ENCODE results near the gene TMEM81. TPM values are rescaled to one million over a fixed set of nuclear protein-coding genes. Genes with fewer than 3 reads are reported as not detected.

Gene TMEM81
- total RNA-seq, 1 experiment from 2014 or later, result 2.3 TPM

DNA sequence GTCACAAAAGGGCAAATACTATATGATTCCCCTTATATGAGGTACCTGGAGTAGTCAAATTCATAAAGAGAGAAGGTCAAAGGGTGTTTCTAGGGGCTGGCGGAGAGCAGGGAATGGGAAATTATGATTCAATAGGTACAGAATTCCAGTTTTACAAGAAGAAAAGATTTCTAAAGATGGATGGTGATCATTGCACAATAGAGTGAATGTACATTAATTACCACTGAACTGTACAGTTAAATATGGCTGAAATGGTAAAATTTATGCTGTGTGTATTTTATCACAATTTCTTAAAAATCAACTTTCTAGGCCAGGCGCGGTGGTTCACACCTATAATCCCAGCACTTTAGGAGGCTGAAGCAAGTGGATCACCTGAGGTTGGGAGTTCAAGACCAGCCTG is 18.1 kb upstream of the TMEM81 start:
- no peak for DNase-seq (ENCODE audit: low read depth in 1 of 2, low spot score in 2 of 2)
- Histone ChIP-seq H3K9me3 (replicated peaks) (no peaks in the 10 kb centered on the region), H3K27me3 (replicated peaks) (no peaks in the 10 kb centered on the region), H3K36me3 (peaks cover 92% of the 10 kb centered on the region), H3K27ac (no peak overlapping the region), H3K4me3 (no peak overlapping the region), H3K4me1 (replicated peaks) (no peaks in the 10 kb centered on the region)

DNA sequence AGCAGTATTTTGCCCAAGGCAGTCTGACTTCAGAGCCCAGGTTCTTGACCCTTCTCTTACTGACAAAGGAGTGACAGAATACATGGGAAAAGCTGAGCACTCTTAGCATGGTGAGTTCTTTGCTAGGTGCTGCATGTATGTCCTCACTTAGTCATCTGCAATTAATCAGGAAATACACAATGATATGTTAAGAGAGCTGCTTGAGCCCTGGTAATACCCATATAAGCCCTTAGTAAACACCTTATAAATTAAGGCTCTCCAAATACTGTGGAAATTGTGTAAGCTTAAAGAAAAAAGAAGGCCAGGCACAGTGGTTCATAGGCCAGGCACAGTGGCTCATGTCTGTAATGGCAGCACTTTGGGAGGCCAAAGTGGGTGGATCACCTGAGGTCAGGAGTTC is 14.0 kb upstream of the TMEM81 start:
- Histone ChIP-seq H3K27ac (no peak overlapping the region), H3K9me3 (replicated peaks) (no peaks in the 10 kb centered on the region), H3K4me3 (no peak overlapping the region), H3K4me1 (replicated peaks) (no peaks in the 10 kb centered on the region), H3K36me3 (peaks cover 88% of the 10 kb centered on the region), H3K27me3 (replicated peaks) (no peaks in the 10 kb centered on the region)
- DNase-seq (ENCODE audit: low read depth in 1 of 2, low spot score in 2 of 2), result no peak

DNA sequence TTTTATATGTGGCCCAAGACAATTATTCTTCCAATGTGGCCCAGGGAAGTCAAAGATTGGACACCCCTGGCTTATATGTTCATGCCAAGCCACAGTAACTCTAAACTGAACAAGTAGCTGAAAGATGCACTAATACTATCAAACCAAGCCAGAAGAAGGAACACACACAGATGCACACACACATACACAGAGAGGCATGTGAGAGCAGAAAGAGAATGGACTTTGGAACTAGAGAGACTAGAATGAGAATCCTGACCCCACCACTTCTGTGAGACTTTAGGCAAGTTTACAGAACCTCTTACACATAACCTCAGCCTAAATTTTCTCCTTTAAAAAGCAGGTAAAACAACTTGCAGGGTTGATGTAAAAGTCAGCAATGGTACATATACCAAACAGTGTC is 11.2 kb upstream of the TMEM81 start:
- no peaks in the 10 kb centered on the region for H3K27me3 ChIP-seq (replicated peaks)
- no peaks in the 10 kb centered on the region for H3K4me1 ChIP-seq (replicated peaks)
- no peak for DNase-seq (ENCODE audit: low read depth in 1 of 2, low spot score in 2 of 2)
- H3K36me3 ChIP-seq, result peaks cover 91% of the 10 kb centered on the region
- no peak overlapping the region for H3K4me3 ChIP-seq
- H3K9me3 ChIP-seq (replicated peaks), result no peaks in the 10 kb centered on the region
- no peak overlapping the region for H3K27ac ChIP-seq

DNA sequence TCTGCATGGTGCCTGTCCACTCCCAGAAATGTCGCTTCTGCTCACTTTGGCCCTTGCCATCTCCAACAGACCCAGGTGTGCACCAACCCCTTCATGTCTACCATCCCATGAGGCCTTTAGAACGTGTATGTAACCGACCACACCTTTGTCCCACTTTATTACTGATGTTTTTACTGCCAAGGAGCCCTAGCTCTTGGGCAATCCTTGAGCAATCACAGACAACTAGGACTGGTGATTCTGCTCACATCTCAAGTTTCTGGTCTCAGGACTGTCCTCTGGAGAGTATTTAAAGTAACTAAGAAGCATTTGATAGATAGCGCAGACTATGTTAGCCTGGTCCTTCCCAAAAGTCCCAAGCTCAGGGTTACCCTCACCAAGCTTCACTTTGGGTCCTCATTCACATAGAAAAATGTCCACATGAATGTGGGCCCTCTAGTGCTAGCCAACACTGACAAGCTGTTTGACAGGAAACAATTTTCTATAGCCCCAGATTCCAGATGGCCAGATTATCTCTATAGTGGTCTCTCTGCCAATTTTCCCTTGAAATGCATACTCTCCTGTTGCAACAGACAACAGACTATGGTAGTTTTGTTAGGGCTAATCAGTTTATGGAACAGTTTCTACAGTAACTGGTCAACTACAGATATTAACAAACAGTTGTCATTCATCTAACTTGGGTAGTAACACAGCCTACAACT is 6.9 kb upstream of the TMEM81 start:
- H3K27ac ChIP-seq, result no peak overlapping the region
- DNase-seq (ENCODE audit: low read depth in 1 of 2, low spot score in 2 of 2), result no peak

DNA sequence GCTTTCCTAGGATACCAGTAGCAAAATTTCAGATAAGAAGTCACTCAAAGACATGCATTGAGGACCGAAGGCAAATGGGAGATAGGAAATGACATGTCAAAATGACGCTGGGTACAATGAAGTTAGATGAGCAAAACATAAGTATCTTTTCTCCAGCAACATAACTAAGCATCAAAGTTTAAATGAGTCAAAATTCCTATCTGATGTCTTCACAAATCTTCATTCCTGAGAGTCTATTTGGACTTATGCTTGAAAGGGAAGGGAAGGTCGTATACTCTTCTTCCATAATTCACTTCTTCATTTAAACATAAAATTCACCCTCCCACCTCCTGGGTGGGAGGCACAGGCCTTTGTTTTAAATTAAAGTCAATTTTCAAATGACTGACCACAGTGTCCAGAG is 4.1 kb upstream of the TMEM81 start:
- DNase-seq (ENCODE audit: low read depth in 1 of 2, low spot score in 2 of 2), result no peak
- no peaks in the 10 kb centered on the region for H3K27me3 ChIP-seq (replicated peaks)

More for the DNA sequence above, 6.9 kb upstream of the TMEM81 start:
- Histone ChIP-seq H3K4me3 (no peak overlapping the region), H3K27me3 (replicated peaks) (no peaks in the 10 kb centered on the region), H3K36me3 (peaks cover 82% of the 10 kb centered on the region), H3K4me1 (replicated peaks) (no peaks in the 10 kb centered on the region), H3K9me3 (replicated peaks) (no peaks in the 10 kb centered on the region)

DNA sequence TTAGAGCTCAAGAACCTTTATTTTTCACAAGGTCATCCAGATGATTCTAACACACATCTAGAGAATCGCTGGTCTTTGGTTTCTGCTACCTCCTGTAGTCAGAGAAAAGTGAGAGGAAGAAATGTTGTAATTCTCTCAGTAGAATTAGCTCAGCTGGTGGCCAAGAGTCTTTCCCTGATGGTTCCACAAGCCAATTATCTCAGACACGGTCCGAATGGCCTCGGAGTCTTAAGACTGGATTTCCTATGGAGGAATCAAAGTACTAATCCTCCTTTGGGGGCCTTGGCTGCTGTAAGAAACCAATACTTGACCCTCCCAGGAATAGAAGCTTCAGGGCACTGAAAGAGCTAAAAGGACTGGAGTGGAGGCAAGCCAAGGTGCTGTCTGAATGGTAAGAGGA is 1.8 kb downstream of the TMEM81 start:
- no peak for DNase-seq (ENCODE audit: low read depth in 1 of 2, low spot score in 2 of 2)
- Histone ChIP-seq H3K4me3 (no peak overlapping the region), H3K4me1 (replicated peaks) (no peaks in the 10 kb centered on the region), H3K9me3 (replicated peaks) (no peaks in the 10 kb centered on the region), H3K27ac (no peak overlapping the region), H3K36me3 (peaks cover 18% of the 10 kb centered on the region), H3K27me3 (replicated peaks) (no peaks in the 10 kb centered on the region)

More for the DNA sequence above, 4.1 kb upstream of the TMEM81 start:
- no peak overlapping the region for H3K4me3 ChIP-seq
- no peaks in the 10 kb centered on the region for H3K9me3 ChIP-seq (replicated peaks)
- H3K36me3 ChIP-seq, result peaks cover 69% of the 10 kb centered on the region
- H3K4me1 ChIP-seq (replicated peaks), result no peaks in the 10 kb centered on the region
- no peak overlapping the region for H3K27ac ChIP-seq

DNA sequence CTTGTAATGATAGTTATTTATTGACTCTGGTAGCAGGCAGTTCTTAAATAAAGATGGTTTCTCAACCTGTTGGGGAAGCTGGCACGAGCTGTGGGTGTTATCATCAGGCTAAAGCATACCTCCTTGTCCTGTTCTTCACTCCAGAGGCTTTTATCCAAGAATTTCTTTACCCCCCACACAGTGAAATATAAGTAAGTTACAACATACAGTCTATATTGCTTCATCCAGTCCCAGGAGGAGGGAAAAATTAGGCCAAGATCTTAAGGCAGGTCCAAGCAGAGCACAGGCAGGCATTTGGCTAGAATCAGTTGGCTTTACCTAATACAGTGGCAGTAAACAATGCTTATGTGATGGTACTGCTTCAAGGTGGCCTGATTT is 6.3 kb downstream of the TMEM81 start:
- Histone ChIP-seq H3K4me1 (replicated peaks) (no peaks in the 10 kb centered on the region), H3K9me3 (replicated peaks) (no peaks in the 10 kb centered on the region), H3K27me3 (replicated peaks) (no peaks in the 10 kb centered on the region), H3K4me3 (no peak overlapping the region), H3K27ac (no peak overlapping the region), H3K36me3 (no peaks in the 10 kb centered on the region)
- no peak for DNase-seq (ENCODE audit: low read depth in 1 of 2, low spot score in 2 of 2)

DNA sequence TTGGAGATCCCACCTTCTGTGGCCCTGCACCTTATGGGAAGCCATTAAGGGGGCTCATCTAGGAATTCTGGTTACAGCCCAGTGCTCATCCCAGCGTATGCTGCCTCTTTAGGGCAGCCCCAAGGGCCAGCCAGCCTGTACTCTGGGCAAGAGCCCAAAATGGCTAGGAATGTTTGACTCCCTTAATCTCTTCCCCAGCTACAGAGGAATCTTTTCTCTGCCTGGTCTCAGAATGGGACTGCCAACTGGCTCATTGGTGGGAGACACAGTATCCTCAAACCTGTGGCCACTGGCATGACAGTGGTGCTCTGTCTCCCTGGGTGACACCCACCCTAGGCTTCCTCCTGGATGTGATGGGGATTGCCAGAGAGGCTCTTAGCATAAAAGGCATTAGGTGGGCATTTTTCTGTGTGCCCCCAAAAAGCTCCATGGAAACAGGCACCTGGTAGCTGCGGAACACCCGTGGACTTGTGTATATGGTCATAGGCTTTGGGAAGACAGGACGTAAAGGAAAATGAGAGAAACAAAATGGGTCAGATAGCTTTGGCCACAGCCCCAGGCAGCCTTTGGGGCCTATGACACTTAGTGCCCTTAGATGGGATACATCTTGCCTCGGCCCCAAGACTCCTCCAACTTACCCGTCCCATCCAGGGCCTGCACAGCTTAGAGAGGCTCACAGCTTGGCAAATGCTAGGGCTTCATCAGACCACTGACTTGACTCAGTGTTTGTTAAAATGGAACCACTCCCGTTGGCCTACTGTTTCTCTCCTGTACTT is 6.9 kb downstream of the TMEM81 start:
- no peak for DNase-seq (ENCODE audit: low read depth in 1 of 2, low spot score in 2 of 2)
- no peaks in the 10 kb centered on the region for H3K4me1 ChIP-seq (replicated peaks)
- H3K36me3 ChIP-seq, result no peaks in the 10 kb centered on the region
- H3K27me3 ChIP-seq (replicated peaks), result no peaks in the 10 kb centered on the region
- no peak overlapping the region for H3K27ac ChIP-seq
- no peaks in the 10 kb centered on the region for H3K9me3 ChIP-seq (replicated peaks)
- H3K4me3 ChIP-seq, result no peak overlapping the region

DNA sequence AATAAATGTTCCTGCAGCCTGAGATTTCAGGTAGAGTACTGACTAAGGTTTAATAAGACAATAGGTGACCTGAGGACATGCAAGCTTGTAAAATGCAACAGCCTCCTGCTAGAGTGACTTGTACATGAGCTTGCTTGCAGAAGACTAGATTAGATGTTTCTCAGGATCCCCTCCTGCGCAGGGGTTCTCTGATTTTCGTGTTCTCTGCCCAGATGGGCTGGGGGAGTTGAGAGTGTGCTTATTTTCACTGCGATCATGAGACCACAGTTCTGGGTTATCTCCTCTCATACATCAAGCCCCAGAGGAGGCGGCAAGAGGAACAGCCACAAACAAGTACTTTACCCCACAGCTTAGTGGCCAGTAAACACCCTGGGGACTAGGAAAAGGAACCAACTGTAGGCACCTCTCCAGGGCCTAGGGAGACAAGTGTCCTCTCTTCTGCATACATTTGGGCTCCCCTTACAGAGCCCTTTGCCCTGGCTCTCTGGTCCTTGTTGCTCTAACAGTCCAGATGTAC is 8.0 kb downstream of the TMEM81 start:
- Histone ChIP-seq H3K9me3 (replicated peaks) (no peaks in the 10 kb centered on the region), H3K4me1 (replicated peaks) (no peaks in the 10 kb centered on the region), H3K4me3 (no peak overlapping the region), H3K27me3 (replicated peaks) (no peaks in the 10 kb centered on the region), H3K27ac (no peak overlapping the region), H3K36me3 (no peaks in the 10 kb centered on the region)
- no peak for DNase-seq (ENCODE audit: low read depth in 1 of 2, low spot score in 2 of 2)

DNA sequence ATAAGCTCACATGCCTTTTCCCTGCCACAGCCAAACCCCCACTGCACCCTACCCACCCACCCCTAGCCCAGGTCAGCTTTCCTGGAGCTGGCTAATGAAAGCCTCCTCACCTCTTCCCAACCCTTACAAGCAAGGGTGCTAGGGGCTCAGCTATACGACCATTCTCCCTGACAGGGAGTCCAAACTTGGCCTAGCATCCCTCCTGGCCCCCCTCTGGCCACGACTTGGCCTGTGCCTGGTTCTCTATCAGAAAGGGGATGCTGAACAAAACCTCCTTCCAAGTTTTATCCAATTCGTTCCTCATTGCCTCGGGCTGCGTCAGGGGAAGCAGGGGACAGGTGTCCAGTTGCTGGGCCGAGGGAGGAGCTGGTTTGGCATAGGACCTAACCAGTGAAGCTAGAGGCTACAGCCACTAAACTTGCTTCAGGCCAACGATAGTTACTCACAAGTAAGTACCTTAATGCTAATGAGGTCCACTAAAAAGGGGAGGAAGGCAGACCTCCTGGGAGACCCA is 8.6 kb downstream of the TMEM81 start:
- Histone ChIP-seq H3K27me3 (replicated peaks) (no peaks in the 10 kb centered on the region), H3K36me3 (no peaks in the 10 kb centered on the region)
- DNase-seq (ENCODE audit: low read depth in 1 of 2, low spot score in 2 of 2), result no peak

DNA sequence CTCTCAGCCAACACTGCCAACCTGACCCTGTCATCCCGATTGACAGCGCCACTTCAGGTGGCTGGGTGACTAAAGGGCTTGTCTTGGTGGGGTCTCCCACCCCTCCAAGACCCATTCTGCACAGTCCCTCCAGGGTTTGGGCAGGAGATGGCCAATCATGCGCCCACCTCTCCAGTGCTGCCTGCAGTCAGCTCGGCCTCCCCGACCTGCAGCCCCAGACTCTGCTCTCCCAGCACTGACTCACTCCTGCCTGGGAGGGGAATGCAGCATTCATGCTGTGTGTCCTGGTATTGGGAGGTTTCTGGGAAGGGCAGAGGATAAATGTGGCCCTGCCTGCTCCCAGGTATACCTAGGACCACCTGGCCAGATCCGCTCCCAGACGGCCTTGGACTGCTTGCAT is 9.7 kb downstream of the TMEM81 start:
- no peak overlapping the region for H3K4me3 ChIP-seq
- H3K27ac ChIP-seq, result no peak overlapping the region
- H3K27me3 ChIP-seq (replicated peaks), result no peaks in the 10 kb centered on the region
- no peaks in the 10 kb centered on the region for H3K4me1 ChIP-seq (replicated peaks)
- no peaks in the 10 kb centered on the region for H3K9me3 ChIP-seq (replicated peaks)
- DNase-seq (ENCODE audit: low read depth in 1 of 2, low spot score in 2 of 2), result no peak
- H3K36me3 ChIP-seq, result no peaks in the 10 kb centered on the region

More for the DNA sequence above, 8.6 kb downstream of the TMEM81 start:
- Histone ChIP-seq H3K9me3 (replicated peaks) (no peaks in the 10 kb centered on the region), H3K27ac (no peak overlapping the region), H3K4me1 (replicated peaks) (no peaks in the 10 kb centered on the region), H3K4me3 (no peak overlapping the region)

DNA sequence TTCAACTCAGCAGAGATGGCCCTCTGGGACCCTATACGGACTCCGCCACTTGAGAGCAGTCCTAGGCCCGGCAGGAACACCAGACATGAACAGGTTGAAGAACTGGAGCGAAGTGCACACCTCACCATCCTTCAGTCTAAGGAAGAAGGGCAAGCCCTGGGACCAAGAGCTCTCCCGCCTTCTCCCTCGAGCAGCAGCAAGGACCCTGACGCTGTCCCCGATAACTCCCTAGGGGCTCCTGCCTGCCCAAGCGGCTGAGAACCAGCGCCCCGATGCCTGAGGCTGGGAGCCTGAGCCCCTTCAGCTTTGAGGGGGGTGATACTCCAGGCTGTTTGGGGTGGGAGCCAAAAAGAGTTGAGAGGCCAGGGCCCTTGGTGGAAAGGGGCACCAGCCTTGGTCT is 10.2 kb downstream of the TMEM81 start:
- Histone ChIP-seq H3K4me3 (no peak overlapping the region), H3K27ac (no peak overlapping the region), H3K4me1 (replicated peaks) (no peaks in the 10 kb centered on the region), H3K36me3 (no peaks in the 10 kb centered on the region), H3K27me3 (replicated peaks) (no peaks in the 10 kb centered on the region), H3K9me3 (replicated peaks) (no peaks in the 10 kb centered on the region)
- DNase-seq (ENCODE audit: low read depth in 1 of 2, low spot score in 2 of 2), result no peak

DNA sequence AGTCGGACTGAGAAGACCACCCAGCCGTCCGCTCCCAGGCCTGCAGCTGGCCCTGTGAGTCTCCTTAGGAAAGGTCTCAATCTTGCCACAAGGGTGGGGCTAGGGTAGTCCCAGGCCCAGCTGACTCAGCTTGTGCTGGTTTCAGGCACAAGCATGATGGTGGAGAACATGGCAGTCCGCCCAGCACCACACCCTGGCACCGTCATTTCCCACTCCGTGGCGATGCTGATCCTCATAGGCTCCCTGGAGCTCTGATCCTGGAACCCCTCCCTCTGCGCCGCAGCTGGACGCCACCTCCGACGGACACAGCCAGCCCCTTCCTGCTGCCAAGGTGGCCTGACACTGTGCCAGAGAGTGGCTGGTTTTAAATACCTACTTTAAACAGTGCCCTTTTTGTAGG is 10.7 kb downstream of the TMEM81 start:
- no peaks in the 10 kb centered on the region for H3K4me1 ChIP-seq (replicated peaks)
- no peak overlapping the region for H3K27ac ChIP-seq
- H3K4me3 ChIP-seq, result no peak overlapping the region
- no peaks in the 10 kb centered on the region for H3K36me3 ChIP-seq
- no peaks in the 10 kb centered on the region for H3K27me3 ChIP-seq (replicated peaks)
- DNase-seq (ENCODE audit: low read depth in 1 of 2, low spot score in 2 of 2), result no peak
- no peaks in the 10 kb centered on the region for H3K9me3 ChIP-seq (replicated peaks)

DNA sequence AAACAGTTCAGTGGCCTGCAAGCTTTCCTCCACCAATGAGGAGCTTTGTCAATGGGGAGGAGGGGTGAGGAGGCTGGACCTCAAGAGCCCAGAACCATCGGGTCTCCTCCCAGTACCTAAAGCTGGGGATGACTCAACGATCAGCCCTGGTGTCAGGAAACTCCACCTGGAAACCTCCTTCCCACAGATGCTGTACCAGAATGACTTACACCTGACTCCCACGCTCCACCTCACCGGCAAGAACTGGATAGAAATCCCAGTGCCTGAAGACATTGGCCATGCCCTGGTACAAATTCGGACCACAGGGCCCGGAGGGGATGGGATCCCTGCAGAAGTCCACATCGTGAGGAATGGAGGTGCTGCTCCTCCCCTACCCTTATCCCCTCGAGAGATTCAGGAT is 11.4 kb downstream of the TMEM81 start:
- Histone ChIP-seq H3K36me3 (no peaks in the 10 kb centered on the region), H3K9me3 (replicated peaks) (no peaks in the 10 kb centered on the region), H3K4me1 (replicated peaks) (no peaks in the 10 kb centered on the region), H3K27me3 (replicated peaks) (no peaks in the 10 kb centered on the region), H3K4me3 (no peak overlapping the region), H3K27ac (no peak overlapping the region)
- no peak for DNase-seq (ENCODE audit: low read depth in 1 of 2, low spot score in 2 of 2)
